HG03442 (cell line): ENCODE measurements around the gene ATF6.
"Not testable (repeated sequence)": the region's sequence is repeated elsewhere in the genome, so short reads cannot be mapped to it uniquely, and the experiment has no call there.

Source experiments
- ATAC-seq: cut with Tn5 transposase; IDR thresholded peaks from one replicate; pipeline ENCODE4 v1.9.1; 2021; ENCODE audit warnings: mild to moderate bottlenecking, moderate library complexity; ENCODE audit not compliant: unreplicated experiment

ATF6 gene, protein sequence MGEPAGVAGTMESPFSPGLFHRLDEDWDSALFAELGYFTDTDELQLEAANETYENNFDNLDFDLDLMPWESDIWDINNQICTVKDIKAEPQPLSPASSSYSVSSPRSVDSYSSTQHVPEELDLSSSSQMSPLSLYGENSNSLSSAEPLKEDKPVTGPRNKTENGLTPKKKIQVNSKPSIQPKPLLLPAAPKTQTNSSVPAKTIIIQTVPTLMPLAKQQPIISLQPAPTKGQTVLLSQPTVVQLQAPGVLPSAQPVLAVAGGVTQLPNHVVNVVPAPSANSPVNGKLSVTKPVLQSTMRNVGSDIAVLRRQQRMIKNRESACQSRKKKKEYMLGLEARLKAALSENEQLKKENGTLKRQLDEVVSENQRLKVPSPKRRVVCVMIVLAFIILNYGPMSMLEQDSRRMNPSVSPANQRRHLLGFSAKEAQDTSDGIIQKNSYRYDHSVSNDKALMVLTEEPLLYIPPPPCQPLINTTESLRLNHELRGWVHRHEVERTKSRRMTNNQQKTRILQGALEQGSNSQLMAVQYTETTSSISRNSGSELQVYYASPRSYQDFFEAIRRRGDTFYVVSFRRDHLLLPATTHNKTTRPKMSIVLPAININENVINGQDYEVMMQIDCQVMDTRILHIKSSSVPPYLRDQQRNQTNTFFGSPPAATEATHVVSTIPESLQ

DNA sequence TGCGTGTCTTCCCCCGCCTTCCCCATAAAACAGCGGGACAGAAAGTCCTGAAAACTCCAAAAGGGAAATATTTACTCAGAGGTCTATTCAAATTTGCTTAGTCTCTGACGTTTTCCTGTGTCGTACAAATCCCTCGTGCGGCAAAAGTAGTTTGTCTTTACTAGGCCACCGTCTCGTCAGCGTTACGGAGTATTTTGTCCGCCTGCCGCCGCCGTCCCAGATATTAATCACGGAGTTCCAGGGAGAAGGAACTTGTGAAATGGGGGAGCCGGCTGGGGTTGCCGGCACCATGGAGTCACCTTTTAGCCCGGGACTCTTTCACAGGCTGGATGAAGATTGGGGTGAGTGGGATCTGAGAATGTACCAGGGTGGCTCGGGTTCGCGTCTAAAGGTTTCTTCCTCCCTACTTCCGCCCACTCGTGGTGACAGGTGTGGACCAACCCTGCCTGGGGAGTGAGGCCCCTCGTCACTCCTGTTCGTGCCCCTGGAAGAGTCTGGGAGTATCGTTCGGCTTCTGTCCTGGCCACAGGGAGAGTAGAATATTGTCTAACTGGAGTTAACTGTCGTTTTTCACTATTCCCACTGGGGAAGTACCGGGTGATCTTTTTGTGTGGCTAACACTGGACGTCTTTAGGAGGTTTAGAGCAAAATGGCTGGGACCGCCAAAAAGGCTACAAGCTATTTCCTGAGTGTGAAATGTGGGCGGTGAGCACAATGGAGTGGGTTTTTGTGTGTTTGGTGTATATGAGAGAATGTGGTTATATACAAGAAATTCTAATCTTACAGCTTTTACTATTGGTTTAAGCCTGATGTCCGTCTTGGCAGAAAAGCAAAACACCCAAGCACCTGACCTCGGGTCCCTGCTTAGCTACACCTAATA, at the start of gene ATF6:
TSS of gene ATF6 (plus strand) at position 219 of the 880 bp plus-strand sequence. CDS start at position 260, 41 bp downstream.
- peak; percentile 65 for ATAC-seq

GRCh38 chr1:161718559-161719324, 47.4 kb upstream of the ATF6 start:
- ATAC-seq, result peak; percentile 57

- ATAC-seq, result peak; percentile 37
Measured at GRCh38 chr1:161719325-161719611, 46.9 kb upstream of the ATF6 start.

DNA sequence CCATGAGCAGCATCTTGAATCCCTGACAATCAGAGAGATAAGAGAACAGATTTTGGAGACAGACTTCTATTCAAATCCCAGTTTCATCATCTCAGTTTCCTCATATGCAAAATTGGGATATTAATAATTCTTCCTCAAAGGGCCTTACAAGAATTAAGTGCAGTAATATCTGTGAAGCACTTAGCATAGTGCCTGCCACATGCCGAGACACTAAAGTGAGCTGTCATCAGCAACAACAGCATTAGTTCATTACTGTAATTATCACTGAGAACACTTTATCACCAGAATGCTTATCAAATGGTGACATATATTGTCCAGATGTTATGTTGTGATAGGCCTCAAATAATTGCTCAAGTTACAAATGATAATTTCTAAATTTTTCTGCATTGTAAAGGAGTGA, 45.7 kb upstream of the ATF6 start:
- no peak for ATAC-seq

GRCh38 chr1:161720956-161721737, 45.0 kb upstream of the ATF6 start, which contains the start of gene FCRLB:
Gene FCRLB (plus strand): TSS chr1:161721544. CDS start chr1:161722673, 1,129 bp downstream.
- no peak for ATAC-seq

- no peak for ATAC-seq
Measured at GRCh38 chr1:161721738-161722343, 44.3 kb upstream of the ATF6 start.

GRCh38 chr1:161722406-161722805, 43.7 kb upstream of the ATF6 start:
- ATAC-seq, result no peak

GRCh38 chr1:161723459-161724141, 42.5 kb upstream of the ATF6 start:
- no peak for ATAC-seq

DNA sequence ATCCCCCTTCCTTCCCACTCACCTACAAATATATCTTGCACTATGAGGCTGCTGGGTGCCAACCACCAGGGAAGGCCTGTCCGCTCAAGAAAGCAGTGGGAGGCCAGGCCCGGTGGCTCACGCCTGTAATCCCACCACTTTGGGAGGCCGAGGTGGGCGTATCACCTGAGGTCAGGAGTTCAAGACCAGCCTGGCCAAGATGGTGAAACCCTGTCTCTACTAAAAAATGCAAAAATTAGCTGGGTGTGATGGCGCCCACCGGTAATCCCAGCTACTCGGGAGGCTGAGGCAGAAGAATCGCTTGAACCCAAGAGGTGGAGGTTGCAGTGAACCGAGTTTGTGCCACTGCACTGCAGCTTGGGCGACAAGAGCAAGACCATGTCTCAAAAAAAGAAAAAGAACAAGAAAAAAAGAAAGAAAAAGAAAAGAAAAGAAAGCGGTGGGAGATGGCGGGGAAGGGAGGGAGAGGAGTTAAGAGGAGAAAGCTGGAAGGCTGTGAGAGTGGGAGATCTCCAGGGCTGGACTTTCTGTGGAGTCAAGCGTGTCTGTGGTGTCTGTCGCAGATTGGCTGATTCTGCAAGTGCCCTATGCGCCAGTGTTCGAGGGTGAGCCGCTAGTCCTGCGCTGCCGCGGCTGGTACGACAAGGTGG, 40.7 kb upstream of the ATF6 start:
- ATAC-seq, result not testable (repeated sequence)

GRCh38 chr1:161725908-161726472, 40.1 kb upstream of the ATF6 start:
- peak; percentile 16 for ATAC-seq

GRCh38 chr1:161726473-161727255, 39.5 kb upstream of the ATF6 start:
- peak; percentile 50 for ATAC-seq

- no peak for ATAC-seq
Measured at GRCh38 chr1:161727256-161727924, 38.7 kb upstream of the ATF6 start.

DNA sequence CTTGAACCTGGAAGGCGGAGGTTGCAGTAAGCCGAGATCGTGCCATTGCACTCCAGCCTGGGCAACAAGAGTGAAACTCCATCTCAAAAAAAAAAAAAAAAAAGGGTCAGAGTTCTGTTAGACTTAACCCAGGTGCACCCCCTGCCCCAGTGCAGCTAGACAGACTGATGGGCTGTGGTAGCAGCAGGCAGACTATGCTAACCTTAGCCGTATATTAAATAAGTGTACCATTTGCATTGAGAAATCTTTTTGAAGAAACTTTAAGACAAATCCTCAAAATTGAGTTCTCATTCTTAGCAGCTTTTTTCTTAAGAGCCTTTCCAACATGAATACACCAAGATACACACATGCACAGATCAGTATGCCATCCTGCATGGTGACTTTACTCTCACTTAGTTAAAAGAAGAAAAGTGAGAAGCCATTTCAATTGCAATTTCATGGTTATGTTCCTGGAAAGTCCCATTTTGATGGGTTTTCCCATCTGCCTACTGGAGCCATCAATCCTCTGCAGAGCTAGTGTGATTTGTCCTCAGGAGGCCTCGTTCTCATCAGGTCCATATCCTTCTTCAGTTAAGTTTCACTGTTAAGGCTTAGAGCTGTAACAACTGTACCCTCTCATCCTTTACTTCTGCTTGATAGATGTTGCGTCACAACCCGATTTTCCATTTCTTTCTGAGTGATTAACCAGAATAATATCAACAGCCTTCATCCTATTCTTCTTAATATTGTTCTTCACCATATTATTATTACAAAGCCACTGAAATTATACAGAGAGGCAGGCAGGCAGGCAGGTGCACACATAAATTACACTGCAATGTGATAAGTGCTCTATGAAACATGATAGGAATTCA, 37.5 kb upstream of the ATF6 start:
- no peak for ATAC-seq

DNA sequence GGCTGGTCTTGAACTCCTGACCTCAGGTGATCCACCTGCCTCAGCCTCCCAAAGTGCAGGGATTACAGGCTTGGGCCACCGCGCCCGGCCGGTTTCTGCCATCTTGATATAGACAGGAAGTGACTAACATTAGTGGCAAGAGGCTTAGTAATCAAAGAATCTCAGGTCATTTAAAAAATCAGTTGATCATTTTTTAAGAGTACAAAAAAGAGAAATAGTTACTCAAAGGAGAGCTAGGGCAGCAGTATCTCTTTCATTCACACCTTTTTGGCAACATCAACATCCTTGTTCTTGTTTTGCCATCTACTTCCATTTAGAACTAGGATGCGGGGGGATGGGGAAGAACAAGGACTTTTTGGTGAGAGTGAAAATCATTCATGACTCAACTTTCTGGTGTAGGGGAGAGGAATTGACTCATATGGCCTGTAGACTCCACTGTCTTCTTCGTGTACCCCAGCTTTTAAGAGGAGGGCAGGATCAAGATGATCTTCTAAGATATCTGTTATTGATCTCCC, 36.0 kb upstream of the ATF6 start:
- no peak for ATAC-seq

- no peak for ATAC-seq
Measured at GRCh38 chr1:161731241-161731640, 34.9 kb upstream of the ATF6 start.
